BE2C (cell line): ENCODE data around the gene NUSAP1.
"Not testable (repeated sequence)": the region's sequence is repeated elsewhere in the genome, so short reads cannot be mapped to it uniquely, and the experiment has no call there.

ENCODE experiments used
- DNase-seq: peaks from one replicate; pipeline ENCODE4 v3.0.0-alpha.2; 2020
- H3K27me3 ChIP-seq: fragments of 250-450 bp; sonication (Bioruptor Pico); 2 replicates; pipeline ENCODE4 v1.5.1; 2020; ENCODE audit warnings: mild to moderate bottlenecking
- H3K36me3 ChIP-seq: fragments of 250-450 bp; sonication (Bioruptor Pico); 2 replicates; pipeline ENCODE4 v1.5.1; 2020; ENCODE audit warnings: mild to moderate bottlenecking
- H3K4me1 ChIP-seq: fragments of 250-450 bp; sonication (Bioruptor Pico); 2 replicates; pipeline ENCODE4 v1.5.1; 2020
- H3K4me3 ChIP-seq: 2 replicates; pipeline ENCODE4 v1.5.1; 2011; ENCODE audit warnings: low read depth, low read length
- H3K9me3 ChIP-seq: fragments of 250-450 bp; sonication (Bioruptor Pico); 2 replicates; pipeline ENCODE4 v1.5.1; 2020
- TF ChIP-seq, protein P1 (sequence below): IDR thresholded peaks from 2 replicates; pipeline ENCODE4 v1.5.1; 2012; ENCODE audit warnings: mild to moderate bottlenecking, low read depth, low read length

Gene NUSAP1

DNA sequence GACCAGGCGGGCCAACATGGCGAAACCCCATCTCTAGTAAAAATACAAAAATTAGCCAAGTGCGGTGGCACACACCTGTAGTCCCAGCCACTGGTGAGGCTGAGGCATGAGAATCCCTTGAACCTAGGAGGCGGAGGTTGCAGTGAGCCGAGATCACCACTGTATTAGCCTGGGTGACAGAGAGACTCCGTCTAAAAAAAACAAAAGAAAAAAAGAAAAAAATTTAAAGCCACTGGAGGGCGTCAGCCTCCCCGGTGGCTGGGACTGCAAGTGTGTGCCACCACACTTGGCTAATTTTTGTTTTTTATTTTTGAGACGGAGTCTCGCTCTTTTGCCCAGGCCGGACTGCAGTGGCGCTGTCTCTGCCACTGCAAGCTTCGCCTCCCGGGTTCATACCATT, 92.1 kb downstream of the NUSAP1 start:
- DNase-seq, result no peak
- no peaks in the 10 kb centered on the region for H3K27me3 ChIP-seq
- H3K4me1 ChIP-seq, result peaks cover 5% of the 10 kb centered on the region; the same call in 1 of the 2 replicates
- no peak overlapping the region for H3K4me3 ChIP-seq
- no peaks in the 10 kb centered on the region for H3K9me3 ChIP-seq
- TF ChIP-seq, protein P1, sequence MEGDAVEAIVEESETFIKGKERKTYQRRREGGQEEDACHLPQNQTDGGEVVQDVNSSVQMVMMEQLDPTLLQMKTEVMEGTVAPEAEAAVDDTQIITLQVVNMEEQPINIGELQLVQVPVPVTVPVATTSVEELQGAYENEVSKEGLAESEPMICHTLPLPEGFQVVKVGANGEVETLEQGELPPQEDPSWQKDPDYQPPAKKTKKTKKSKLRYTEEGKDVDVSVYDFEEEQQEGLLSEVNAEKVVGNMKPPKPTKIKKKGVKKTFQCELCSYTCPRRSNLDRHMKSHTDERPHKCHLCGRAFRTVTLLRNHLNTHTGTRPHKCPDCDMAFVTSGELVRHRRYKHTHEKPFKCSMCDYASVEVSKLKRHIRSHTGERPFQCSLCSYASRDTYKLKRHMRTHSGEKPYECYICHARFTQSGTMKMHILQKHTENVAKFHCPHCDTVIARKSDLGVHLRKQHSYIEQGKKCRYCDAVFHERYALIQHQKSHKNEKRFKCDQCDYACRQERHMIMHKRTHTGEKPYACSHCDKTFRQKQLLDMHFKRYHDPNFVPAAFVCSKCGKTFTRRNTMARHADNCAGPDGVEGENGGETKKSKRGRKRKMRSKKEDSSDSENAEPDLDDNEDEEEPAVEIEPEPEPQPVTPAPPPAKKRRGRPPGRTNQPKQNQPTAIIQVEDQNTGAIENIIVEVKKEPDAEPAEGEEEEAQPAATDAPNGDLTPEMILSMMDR, result 0 out of 2 replicates have a peak, but pooled peaks have one; percentile 10
- H3K36me3 ChIP-seq, result no peaks in the 10 kb centered on the region; the same call in 1 of the 2 replicates

DNA sequence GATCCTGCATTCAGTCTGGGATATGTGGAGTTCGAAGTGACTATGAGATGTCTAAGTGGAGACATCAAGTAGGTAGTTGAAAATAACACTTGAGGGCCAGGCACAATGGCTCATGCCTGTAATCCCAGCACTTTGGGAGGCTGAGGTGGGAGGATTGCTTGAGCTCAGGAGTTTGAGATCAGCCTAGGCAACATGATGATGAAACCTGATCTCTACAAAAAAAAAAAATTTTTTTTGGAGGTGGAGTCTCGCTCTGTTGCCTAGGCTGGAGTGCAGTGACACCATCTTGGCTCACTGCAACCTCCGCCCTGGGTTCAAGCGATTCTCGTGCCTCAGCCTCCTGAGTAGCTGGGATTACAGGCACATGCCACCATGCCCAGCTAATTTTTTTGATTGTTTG, 93.2 kb downstream of the NUSAP1 start:
- not testable (repeated sequence) for H3K9me3 ChIP-seq, H3K36me3 ChIP-seq, H3K4me3 ChIP-seq, H3K4me1 ChIP-seq, H3K27me3 ChIP-seq, DNase-seq

DNA sequence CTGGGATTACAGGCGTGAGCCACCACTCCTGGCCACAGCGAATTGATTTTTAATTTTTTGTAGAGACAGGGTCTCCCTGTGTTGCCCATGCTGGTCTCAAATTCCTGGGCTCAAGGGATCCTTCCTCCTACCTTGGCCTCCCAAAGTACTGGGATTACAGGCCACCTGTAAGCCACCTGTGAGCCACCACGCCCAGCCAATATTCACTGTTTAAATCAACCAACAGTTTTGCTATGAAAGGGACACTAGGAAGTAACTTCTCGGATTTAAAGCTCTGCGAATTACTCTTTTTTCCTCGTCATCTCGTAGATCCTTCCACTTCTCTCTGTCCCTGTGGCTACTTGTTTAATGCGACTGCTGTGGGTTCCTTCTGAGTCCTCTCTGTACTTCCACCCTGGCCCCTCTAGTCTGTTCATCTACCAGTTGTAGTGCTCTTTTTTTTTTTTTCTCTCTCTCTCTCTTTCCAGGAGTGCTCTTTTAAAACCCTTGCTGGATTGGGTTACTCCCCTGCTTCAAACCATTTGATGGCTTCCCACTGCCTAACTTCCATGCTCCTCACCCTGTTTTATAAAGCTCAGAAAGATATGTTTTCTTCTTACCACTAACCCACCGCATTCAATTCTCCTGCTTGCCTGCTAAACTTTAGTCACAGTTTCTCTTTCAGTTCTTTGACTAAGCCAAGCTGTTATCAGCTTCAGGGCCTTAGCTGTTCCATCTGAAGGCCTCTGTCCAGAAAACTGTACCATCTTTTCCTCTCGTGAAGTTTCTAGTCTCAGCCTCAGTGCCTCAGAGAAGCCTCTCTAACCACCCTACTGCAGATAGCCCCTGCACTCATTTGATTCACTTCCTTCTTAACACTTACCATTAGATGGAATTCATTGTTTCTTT, 96.6 kb downstream of the NUSAP1 start:
- Histone ChIP-seq H3K27me3 (no peaks in the 10 kb centered on the region), H3K4me3 (no peak overlapping the region), H3K36me3 (peaks cover 4% of the 10 kb centered on the region; the same call in 1 of the 2 replicates), H3K9me3 (no peaks in the 10 kb centered on the region), H3K4me1 (no peaks in the 10 kb centered on the region)
- no peak for DNase-seq
- TF ChIP-seq, protein P1, result no peak
